G401.6 (cell line): ENCODE data around the gene THADA.
"Not testable (repeated sequence)": the region's sequence is repeated elsewhere in the genome, so short reads cannot be mapped to it uniquely, and the experiment has no call there.

Experiments used
- FAIRE-seq: peaks from 2 replicates; lab custom pipeline; 2012; peaks lifted over from hg19 to GRCh38; lab: Jason Lieb, UNC

Gene THADA

DNA sequence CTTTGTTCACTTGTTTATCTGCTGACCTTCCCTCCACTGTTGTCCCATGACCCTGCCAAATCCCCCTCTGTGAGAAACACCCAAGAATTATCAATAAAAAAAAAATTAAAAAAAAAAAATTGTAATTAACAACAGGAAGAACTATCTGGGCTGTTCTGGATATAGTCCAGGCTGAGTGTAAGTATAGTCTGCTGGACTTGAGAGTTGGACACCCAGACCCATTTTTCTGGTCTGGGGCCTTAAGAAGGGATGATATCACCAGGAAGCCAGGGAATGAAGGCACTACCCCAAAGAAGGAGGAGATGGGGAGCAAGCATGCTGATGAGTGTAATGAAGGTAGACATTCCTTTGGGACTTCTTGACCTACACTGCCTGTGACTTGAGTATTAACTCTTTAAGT is 297.3 kb downstream of the THADA start:
- FAIRE-seq, result no peak

GRCh38 chr2:43297740-43298139 is 298.1 kb downstream of the THADA start:
- not testable (repeated sequence) for FAIRE-seq

DNA sequence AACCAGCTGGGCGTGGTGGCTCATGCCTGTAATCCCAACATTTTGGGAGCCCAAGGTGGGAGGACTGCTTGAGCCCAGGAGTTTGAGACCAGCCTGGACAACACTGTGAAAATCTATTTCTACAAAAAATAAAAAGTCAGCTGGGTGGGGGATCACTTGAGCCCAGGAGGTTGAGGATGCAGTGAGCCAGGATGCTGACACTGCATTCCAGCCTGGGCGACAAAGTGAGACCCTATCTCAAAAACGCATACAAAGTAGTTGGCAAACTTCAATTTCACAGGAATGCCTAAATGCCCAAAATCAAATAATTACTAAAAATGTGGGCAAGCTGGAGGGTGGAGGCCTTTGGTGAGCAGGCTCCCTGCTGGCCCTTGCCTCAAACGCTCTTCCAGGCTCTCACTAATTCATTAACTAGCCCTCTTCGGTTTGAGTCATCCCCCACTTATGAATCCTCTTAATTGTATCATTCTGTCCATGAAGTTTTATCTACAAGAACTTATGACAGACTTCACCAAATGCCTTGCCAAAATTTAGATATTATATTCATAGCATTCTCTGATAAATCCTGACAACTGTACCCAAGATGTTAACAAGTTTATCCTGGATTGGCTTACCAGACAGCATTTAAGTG is 300.8 kb downstream of the THADA start:
- no peak for FAIRE-seq

- no peak for FAIRE-seq
These were observed 301.8 kb downstream of the THADA start for GRCh38 chr2:43293744-43294695.

GRCh38 chr2:43292851-43293743 is 302.7 kb downstream of the THADA start:
- no peak for FAIRE-seq

DNA sequence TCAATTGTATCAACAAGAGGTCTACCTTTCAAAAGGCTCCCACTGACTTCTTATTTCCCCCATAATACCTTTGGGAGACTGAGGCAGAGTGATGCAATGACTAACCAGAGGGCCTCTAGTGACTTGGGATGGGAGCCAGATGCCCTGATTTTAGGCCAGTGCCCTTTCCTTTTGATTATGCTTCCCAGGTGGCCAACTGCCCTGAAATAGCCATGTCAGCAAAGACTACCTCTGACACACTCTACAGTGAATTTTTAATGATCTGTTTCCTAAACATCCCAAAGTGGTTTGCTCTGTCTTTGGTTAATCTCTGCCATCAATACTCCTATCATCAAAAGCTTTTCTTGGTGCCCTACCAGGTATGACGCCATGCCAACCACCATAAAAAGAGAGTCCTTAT is 303.5 kb downstream of the THADA start:
- no peak for FAIRE-seq

DNA sequence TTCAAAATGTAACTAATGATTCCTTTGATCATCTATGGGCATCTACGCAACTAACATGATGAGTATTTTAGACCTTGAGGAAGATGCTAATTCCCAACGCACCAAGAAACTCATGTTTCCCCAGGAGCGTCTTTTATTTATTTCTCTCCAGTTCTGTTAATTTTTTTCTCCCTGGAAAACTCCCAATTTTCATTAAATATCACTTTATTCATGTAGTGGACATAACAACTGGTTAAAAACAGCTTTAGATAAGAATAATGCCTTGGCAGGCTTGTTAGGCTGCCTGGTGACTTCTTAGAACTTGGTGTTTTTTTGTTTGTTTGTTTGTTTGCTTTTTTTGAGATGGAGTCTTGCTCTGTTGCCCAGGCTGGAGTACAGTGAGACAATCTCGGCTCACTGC is 306.5 kb downstream of the THADA start:
- FAIRE-seq, result no peak

- FAIRE-seq, result no peak
These were observed 307.2 kb downstream of the THADA start for GRCh38 chr2:43288417-43289305.

DNA sequence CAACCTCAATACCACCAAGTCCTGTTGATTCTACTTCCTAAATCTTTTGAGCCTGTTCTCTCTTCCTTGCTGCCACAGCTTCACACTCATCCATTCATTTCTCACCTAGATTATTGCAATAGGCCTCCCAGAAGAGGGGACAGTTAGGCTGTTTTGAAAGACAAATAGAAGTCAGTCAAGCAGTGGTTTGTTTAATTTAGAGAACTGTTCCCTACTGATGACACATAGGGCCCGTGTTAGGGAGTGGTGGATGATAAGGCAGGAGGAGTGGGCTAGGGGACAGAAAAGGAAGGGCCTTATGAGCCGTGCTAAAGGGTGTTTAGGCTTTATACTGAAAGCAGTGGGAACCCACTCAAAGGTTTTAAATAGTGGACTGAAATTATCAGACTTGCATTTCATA is 309.9 kb downstream of the THADA start:
- FAIRE-seq, result no peak

GRCh38 chr2:43284967-43285366 is 310.9 kb downstream of the THADA start:
- no peak for FAIRE-seq

- FAIRE-seq, result not testable (repeated sequence)
These were observed 311.5 kb downstream of the THADA start for GRCh38 chr2:43284347-43284746.

- FAIRE-seq, result no peak
These were observed 314.8 kb downstream of the THADA start for GRCh38 chr2:43280994-43281393.

DNA sequence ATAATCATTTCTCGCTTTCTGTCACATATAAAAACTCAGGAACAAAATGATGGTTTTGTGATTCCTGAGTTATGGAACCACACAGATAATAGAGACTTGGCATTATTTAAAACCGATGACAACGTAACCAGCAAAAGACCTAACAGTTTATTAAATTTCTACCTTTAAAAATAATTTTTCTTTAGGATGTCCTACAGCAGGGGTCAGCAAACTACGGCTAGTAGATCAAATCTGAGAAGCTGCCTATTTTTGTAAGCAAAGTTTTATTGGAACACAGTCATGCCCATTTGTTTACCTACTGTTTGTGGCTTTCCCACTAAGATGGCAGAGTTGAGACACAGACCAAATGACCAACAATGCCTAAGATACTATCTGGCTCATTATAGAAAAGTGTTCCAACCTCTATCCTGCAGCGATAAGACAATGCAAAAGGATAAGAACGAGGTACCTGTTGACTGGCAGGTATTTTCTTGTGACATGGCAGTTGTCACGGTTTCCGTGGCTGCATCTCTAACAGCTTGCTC is 316.5 kb downstream of the THADA start:
- no peak for FAIRE-seq

DNA sequence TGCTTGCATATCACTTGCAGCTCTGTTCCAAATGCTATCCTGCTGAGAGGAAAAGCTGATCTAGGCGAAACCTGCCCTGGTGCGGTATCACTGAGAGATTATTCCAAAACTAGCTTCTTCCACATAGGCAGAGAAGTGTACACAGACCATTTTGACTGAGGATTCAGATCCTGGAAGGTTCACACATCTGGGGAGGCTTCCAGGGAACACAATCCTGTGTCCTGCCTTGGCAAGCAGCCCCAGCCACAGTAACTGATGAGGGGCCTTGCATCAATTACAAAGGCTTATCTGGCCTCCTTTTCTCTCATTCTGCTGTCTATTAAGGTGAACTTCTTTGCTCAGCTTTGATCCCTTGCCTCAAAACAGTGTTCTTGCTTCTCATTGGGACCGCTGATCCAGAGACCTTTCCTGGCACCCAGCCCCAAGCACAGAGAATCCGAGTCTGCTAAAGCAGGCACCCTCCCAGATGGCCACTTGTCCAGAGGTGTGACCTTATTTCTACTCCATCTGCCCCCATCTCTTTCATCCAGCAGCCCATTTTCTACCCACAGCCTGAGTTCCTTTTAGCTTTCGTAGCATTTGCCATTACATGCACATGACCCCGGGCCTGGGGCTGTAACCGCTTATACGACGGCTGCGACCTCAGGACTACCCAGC is 317.1 kb downstream of the THADA start:
- FAIRE-seq, result no peak

GRCh38 chr2:43276962-43277391 is 318.9 kb downstream of the THADA start:
- no peak for FAIRE-seq

DNA sequence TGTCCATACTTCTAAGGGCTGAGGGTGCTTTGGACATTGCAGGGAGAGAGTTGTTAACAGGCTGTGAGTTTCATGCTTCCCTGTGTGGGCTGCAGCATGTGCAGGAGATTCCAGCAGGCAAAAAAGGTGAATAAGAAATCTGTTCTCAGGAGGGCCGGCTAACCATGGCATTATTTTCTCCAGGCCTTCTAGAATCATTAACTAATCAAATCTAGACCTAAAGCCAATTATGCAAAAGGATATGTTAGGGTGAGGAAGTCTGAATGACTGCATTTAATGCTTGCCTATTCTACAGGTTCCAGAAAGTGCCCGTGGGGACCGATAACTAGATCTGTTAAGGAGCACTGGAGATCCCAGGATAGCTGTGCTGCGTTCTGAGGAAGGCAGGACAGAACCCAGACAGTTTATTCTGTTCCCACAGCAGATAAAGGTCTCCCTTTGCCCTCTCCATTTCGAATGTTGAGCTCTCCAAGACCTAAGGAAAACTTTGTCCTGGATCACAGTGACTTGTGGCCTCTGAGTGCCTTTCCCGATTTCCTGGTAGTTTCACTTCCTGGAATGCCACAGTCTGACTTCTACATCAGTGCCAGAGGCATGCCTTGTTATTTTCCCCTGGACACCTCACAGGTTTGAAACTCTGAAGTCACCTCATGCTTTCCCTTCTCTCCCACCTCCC is 319.4 kb downstream of the THADA start:
- no peak for FAIRE-seq

DNA sequence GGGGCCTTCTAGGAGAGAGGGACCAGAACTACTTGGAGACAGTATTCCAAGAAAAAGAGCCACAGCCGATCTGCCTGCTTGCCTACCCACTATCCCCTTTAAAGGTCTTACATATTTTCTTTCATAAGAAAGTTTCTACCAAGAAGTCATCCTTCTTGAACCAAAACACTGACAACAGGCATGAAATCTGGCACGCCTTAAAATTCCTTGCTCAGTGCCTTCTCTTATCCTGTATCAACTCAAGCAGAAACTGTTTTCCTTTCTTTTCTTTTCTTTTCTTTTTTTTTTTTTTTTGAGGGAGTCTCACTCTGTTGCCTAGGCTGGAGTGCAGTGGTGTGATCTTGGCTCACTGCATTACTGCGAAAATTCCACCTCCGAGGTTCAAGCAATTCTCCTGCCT is 321.1 kb downstream of the THADA start:
- FAIRE-seq, result no peak

- no peak for FAIRE-seq
These were observed 321.8 kb downstream of the THADA start for GRCh38 chr2:43274055-43274454.

DNA sequence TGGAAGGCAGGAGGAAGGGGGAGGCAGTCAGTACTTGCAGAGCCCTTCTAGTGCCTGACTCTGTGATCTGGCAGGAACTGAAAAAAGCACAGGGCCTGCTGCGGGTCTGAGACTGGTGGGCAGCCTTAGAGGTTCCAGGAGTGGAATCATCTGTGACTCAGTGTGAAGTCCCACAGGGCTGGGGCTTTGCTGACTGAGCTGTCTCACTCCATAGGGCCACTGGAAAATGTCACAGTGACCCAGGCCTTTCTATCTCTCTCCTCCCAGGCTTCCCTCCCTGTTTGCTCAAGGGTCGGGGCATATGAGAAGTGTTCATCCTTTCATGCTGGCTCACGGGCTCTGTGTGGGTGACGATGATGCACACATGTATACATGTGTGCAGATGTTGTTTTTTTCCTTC is 322.3 kb downstream of the THADA start:
- no peak for FAIRE-seq

GRCh38 chr2:43270930-43271615 is 324.8 kb downstream of the THADA start:
- no peak for FAIRE-seq
